ENCODE results near the gene HPSE2.

The HPSE2 gene

DNA sequence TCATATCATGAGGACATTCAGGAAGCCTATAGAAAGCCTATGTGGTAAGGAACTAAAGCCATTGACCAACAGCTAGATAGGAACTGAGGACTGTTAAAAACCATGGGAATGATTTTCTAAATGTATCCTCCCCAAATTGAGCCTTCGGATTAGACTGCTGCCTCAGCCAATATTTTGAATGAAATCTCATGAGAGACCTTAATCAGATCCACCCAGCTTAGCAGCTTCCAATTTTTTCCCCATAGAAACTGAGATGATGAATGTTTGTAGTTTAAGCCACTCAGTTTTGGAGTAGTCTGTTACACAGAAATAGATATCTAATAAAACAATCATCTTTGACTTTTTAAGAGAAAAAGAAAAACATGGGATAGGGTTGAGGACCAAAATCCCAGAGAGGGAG, 292.0 kb downstream of the HPSE2 start:
- DNase-seq (ENCODE audit: extremely low read depth, low read depth): no peak
- TF ChIP-seq, protein P1, sequence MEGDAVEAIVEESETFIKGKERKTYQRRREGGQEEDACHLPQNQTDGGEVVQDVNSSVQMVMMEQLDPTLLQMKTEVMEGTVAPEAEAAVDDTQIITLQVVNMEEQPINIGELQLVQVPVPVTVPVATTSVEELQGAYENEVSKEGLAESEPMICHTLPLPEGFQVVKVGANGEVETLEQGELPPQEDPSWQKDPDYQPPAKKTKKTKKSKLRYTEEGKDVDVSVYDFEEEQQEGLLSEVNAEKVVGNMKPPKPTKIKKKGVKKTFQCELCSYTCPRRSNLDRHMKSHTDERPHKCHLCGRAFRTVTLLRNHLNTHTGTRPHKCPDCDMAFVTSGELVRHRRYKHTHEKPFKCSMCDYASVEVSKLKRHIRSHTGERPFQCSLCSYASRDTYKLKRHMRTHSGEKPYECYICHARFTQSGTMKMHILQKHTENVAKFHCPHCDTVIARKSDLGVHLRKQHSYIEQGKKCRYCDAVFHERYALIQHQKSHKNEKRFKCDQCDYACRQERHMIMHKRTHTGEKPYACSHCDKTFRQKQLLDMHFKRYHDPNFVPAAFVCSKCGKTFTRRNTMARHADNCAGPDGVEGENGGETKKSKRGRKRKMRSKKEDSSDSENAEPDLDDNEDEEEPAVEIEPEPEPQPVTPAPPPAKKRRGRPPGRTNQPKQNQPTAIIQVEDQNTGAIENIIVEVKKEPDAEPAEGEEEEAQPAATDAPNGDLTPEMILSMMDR (IDR thresholded peaks at IDR 0.05; ENCODE audit: low read depth, low read length, missing control alignments): no peak
- no peak overlapping the region for H3K4me3 ChIP-seq (replicated peaks; ENCODE audit: low read depth, low read length)

DNA sequence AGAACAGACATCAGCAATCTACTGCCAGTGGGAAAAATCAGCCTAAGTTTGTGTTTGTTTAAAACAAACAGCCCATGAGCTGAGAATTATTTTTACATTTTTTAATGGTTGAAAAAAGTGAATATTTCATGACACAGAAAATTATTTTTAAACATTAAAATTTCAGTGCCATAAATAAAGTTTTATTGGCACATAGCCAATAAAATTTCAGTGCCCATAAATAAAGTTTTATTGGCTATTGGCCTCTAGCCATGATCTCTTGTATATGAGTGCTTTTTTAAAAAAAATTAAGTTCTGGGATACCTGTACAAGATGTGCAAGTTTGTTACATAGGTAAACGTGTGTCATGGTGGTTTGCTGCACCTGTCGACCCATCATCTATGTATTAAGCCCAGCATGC, 305.9 kb downstream of the HPSE2 start:
- no peak overlapping the region for H3K4me3 ChIP-seq (replicated peaks; ENCODE audit: low read depth, low read length)
- TF ChIP-seq, protein P1 (IDR thresholded peaks at IDR 0.05; ENCODE audit: low read depth, low read length, missing control alignments): no peak
- no peak for DNase-seq (ENCODE audit: extremely low read depth, low read depth)

DNA sequence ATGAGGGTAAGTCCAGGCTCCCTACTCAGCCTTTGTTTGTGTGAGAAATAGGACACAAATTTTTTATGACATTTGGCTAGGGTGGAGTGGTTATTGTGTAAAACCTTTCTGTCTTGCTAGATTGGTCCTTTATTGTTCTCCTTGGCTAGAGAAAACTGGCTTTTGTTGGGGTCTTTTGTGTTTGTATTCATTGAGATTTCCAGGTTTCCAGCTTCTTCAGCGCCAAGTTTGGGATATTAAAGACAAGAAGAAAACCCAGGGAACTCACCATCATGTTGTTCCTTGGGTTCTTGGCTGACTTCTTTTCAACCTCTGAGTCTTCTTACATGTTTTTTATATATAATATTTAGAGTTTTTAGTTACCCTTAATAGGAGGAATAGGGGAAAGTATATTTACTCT, 310.0 kb downstream of the HPSE2 start:
- H3K4me3 ChIP-seq (replicated peaks; ENCODE audit: low read depth, low read length): no peak overlapping the region
- TF ChIP-seq, protein P1 (IDR thresholded peaks at IDR 0.05; ENCODE audit: low read depth, low read length, missing control alignments): no peak

DNA sequence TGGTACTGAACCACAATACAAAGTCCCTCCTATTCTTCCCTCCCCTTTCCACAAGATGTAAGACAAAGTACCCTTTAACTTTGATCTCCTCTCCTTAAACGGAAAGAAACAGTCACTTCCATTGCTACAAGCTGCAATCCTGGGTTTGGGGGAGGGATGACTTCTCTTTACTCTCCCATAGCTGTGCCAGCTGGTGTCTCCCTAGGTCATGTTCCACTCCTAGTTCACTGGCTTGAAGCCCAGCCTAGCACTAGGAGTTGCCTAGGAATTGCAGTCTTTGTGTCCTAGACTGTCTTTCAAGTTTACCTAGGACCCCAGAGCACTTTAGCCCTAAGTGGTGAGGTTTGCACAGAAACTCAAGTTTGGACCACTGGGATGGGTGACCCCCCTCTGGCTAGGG, 311.1 kb downstream of the HPSE2 start:
- H3K4me3 ChIP-seq (replicated peaks; ENCODE audit: low read depth, low read length): no peak overlapping the region
- DNase-seq (ENCODE audit: extremely low read depth, low read depth): no peak
- TF ChIP-seq, protein P1 (IDR thresholded peaks at IDR 0.05; ENCODE audit: low read depth, low read length, missing control alignments): no peak

More for the DNA sequence above, 310.0 kb downstream of the HPSE2 start:
- no peak for DNase-seq (ENCODE audit: extremely low read depth, low read depth)

DNA sequence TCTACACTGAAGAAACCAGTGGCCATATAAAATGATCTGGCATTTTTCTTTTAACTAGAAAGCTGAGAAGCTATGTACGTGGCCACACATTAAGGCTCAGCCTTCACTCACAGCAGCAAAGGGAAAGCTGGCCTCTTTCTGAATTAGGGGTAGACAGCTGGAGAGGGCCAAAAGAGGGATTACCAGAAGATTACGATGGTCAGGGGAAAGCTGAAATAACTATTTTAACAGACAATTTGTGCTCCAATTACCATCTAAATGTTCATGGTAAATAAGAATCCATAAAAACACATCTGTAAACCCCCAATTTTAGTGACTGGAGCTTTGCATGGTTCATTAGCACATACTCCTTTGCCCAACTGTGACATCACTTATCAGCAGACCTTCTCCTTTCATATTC, 314.3 kb downstream of the HPSE2 start:
- no peak overlapping the region for H3K4me3 ChIP-seq (replicated peaks; ENCODE audit: low read depth, low read length)
- TF ChIP-seq, protein P1 (IDR thresholded peaks at IDR 0.05; ENCODE audit: low read depth, low read length, missing control alignments): no peak
- no peak for DNase-seq (ENCODE audit: extremely low read depth, low read depth)

DNA sequence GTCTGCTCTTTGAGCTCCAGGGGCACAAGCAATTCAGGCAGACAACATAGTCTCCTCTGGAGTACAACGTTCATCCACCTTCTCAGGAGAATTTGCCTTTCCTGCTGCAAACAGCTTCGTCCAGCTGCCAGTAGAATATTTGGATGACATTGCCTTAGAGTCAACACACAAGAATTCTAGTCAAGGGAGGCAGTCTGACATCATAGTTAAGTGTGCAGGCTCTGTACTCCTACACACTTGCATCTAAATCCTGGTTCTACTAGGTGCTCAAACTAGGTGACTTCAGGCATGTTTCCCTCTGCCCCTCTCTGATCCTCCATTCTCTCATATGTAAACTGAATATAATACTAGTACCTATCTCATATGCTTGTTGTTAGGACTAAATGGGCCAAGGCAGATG, 314.8 kb downstream of the HPSE2 start:
- H3K4me3 ChIP-seq (replicated peaks; ENCODE audit: low read depth, low read length): no peak overlapping the region
- TF ChIP-seq, protein P1 (IDR thresholded peaks at IDR 0.05; ENCODE audit: low read depth, low read length, missing control alignments): no peak
- no peak for DNase-seq (ENCODE audit: extremely low read depth, low read depth)

DNA sequence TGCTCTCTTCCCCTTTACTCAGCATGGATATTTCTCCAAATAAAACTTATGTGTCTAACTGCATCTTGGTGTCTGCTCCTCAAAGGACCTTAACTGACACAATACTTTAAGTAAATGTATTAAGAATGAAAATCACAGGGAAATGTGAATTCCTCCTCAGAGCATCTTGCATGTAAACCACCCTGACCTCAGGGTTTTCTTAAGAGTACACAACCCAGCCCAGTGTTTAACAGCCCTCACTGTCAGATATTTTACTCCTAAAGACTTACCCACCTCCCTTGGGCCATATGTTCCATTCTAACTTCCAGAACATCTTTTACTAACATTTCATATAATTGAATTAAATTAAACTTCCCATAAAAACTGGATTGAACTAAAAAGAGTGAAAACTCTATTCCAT, 315.3 kb downstream of the HPSE2 start:
- no peak overlapping the region for H3K4me3 ChIP-seq (replicated peaks; ENCODE audit: low read depth, low read length)
- DNase-seq (ENCODE audit: extremely low read depth, low read depth): no peak
- TF ChIP-seq, protein P1 (IDR thresholded peaks at IDR 0.05; ENCODE audit: low read depth, low read length, missing control alignments): no peak

All from HFF-Myc (cell line).